Measurements from ENCODE around the gene POLA1.

Gene POLA1

DNA sequence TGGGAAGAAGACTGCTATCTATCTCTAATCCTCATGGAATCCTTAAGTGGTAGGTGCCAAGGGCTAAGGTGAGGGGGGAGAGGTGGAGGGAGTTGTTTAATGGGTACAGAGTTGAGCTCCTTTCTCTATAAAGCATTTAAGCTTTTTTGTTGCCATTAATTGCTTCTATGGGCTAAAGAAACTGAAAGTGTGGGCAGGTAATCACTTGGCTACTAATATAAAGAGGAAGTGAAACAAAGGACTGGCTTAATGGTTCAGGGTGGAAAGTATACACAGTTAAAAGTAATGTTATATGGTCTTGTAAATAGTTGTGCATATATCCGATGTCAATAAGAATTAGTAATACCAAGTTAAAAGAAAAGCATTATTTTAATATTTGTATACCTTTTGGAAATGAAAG lies 83.9 kb downstream of the POLA1 start:
- H3K4me3 ChIP-seq (ENCODE audit: control insufficient read depth, low read depth, low read length) = no peak overlapping the region
- TF ChIP-seq, protein P1, sequence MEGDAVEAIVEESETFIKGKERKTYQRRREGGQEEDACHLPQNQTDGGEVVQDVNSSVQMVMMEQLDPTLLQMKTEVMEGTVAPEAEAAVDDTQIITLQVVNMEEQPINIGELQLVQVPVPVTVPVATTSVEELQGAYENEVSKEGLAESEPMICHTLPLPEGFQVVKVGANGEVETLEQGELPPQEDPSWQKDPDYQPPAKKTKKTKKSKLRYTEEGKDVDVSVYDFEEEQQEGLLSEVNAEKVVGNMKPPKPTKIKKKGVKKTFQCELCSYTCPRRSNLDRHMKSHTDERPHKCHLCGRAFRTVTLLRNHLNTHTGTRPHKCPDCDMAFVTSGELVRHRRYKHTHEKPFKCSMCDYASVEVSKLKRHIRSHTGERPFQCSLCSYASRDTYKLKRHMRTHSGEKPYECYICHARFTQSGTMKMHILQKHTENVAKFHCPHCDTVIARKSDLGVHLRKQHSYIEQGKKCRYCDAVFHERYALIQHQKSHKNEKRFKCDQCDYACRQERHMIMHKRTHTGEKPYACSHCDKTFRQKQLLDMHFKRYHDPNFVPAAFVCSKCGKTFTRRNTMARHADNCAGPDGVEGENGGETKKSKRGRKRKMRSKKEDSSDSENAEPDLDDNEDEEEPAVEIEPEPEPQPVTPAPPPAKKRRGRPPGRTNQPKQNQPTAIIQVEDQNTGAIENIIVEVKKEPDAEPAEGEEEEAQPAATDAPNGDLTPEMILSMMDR (conservative IDR thresholded peaks at IDR 0.05; ENCODE audit: control insufficient read depth, insufficient read depth, low read depth, low read length) = no peak
- DNase-seq (ENCODE audit: low read depth) = no peak

DNA sequence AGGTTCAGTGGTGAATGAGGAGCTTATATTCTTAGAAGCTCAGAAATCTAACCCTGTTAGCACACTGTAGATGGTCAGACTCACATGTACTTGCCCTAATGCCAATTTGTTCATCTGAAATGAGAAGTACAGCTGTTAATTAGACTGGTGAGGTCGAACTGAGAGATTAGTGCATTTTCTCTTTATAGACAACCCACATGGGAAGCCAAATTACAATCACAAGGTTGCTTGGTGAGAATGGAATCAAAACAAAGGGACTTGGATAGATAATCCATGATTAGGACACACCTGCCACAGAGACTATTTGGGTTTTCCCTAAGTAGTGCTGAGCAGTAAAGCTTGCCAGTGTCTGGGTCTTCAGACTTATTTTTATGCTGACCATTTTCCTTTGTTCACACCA lies 88.3 kb downstream of the POLA1 start:
- TF ChIP-seq, protein P1 (conservative IDR thresholded peaks at IDR 0.05; ENCODE audit: control insufficient read depth, insufficient read depth, low read depth, low read length) = no peak
- no peak overlapping the region for H3K4me3 ChIP-seq (ENCODE audit: control insufficient read depth, low read depth, low read length)
- no peak for DNase-seq (ENCODE audit: low read depth)

DNA sequence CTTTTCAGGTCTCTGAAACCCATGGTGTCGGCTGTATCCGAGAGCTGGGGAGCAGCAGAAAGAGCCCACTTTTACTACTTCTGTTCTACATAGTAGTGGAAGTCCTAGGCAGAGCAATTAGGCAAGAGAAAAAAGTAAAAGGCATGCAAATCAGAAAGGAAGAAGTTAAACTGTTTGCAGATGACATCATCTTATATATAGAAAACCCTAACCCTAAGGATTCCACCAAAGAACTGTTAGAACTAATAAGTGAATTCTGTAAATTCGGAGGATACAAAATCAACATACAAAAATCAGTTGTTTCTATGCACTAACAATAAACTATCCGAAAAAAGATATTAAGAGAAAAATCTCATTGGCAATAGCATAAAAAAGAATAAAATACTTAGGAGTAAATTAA lies 95.3 kb downstream of the POLA1 start:
- no peak for DNase-seq (ENCODE audit: low read depth)
- TF ChIP-seq, protein P1 (conservative IDR thresholded peaks at IDR 0.05; ENCODE audit: control insufficient read depth, insufficient read depth, low read depth, low read length) = no peak
- no peak overlapping the region for H3K4me3 ChIP-seq (ENCODE audit: control insufficient read depth, low read depth, low read length)

DNA sequence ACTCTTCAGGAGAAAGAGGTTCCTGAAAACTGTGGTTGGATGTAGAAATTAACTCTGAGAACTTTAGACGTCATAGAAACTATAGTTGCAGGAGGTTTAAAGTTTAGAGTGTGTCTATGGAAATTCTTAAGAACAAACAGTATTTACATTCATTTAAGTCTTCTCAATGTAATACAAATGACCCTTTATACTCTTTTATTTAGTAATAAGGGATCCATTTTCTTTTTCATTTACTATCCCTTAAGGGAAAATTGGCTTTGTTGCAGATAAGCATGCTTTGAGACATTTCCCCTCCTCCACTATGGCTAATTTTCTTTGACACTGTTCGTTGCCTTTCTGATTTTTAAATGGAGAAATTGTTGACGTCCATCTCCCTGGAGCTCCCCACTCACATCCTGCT lies 96.4 kb downstream of the POLA1 start:
- no peak overlapping the region for H3K4me3 ChIP-seq (ENCODE audit: control insufficient read depth, low read depth, low read length)
- no peak for DNase-seq (ENCODE audit: low read depth)
- TF ChIP-seq, protein P1 (conservative IDR thresholded peaks at IDR 0.05; ENCODE audit: control insufficient read depth, insufficient read depth, low read depth, low read length) = no peak

DNA sequence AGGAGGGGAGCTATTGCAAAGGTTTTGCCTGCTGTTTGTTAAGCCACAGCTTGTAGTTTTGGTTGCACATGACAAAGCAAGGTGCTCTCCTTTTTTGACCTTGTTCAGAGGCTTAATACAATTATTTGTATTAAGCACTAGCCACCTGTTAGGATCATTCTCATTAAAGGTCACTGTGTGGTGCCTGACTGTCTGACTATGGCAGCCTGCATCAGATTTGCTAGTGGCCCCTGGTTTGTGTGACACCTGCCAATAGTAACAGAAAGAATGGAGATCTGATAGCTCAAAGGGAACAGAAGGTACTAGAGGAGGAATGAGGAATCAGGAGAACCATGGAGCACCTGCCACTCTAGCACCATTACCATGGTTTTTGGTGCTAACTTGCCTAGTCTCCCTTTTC lies 102.5 kb downstream of the POLA1 start:
- TF ChIP-seq, protein P1 (conservative IDR thresholded peaks at IDR 0.05; ENCODE audit: control insufficient read depth, insufficient read depth, low read depth, low read length) = no peak
- H3K4me3 ChIP-seq (ENCODE audit: control insufficient read depth, low read depth, low read length) = no peak overlapping the region
- DNase-seq (ENCODE audit: low read depth) = no peak

DNA sequence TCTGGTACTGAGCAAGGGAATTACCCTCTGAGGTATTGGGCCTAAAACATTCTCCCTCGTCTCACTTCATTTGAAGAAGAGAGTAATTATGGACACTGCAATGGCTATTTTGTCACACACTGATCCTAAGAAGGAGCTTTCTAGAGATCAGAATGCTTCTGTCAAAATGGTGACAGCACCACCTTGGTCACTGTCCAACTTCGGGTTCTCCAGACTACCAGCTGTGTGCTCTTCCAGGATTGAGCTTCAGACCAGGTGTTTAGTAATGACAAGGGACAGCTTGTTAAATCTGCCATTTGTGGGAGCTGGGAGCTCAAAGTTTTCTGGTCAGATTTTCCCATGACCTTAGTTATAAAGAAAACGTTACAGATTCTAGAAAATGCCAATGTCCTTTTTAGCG lies 105.4 kb downstream of the POLA1 start:
- H3K4me3 ChIP-seq (ENCODE audit: control insufficient read depth, low read depth, low read length) = no peak overlapping the region
- TF ChIP-seq, protein P1 (conservative IDR thresholded peaks at IDR 0.05; ENCODE audit: control insufficient read depth, insufficient read depth, low read depth, low read length) = no peak
- DNase-seq (ENCODE audit: low read depth) = no peak

DNA sequence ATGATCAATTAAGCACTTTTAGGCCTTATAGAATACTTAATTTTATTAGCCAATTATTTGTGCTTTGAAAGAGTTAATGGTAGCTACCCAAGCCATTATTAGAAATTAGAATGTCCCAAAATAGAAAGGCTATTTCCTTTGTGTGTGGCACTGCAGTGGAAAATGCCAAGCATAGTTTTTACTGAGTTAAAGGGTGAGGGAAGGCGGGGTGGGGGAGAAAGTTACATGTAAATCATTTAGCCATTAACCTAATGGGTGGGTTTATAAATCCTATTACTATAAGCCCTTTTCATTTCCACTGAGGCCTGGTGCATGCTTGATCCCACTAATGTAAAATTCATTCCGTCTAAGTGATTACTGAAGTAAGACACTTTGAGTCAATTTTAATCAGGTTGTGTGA lies 105.8 kb downstream of the POLA1 start:
- H3K4me3 ChIP-seq (ENCODE audit: control insufficient read depth, low read depth, low read length) = no peak overlapping the region
- DNase-seq (ENCODE audit: low read depth) = no peak
- TF ChIP-seq, protein P1 (conservative IDR thresholded peaks at IDR 0.05; ENCODE audit: control insufficient read depth, insufficient read depth, low read depth, low read length) = no peak
